Measurements from ENCODE around the gene PAK5.

DNA sequence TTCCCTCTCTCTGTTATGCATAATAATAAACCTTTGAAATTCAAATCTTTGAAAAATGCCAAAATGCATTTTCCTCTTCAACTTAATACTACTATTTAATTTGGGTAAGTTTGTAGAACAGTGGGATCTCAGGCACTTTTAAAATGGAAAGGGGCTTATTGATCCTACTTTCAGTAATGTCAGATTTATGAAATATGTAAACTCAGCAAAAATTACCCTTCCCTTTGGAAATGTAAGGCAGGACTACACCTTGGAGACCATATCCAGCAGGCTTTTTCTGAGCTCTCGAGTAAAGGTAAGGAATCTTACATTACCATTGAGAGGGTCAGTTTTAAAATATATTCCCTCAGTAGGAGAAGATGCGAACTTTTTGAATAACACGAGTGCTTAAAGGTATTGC is 175.5 kb downstream of the PAK5 start:
- no peak for TF ChIP-seq POLR2AphosphoS5 (IDR thresholded peaks at IDR 0.05; ENCODE audit: low read depth, low read length)
- TF ChIP-seq, protein P1, sequence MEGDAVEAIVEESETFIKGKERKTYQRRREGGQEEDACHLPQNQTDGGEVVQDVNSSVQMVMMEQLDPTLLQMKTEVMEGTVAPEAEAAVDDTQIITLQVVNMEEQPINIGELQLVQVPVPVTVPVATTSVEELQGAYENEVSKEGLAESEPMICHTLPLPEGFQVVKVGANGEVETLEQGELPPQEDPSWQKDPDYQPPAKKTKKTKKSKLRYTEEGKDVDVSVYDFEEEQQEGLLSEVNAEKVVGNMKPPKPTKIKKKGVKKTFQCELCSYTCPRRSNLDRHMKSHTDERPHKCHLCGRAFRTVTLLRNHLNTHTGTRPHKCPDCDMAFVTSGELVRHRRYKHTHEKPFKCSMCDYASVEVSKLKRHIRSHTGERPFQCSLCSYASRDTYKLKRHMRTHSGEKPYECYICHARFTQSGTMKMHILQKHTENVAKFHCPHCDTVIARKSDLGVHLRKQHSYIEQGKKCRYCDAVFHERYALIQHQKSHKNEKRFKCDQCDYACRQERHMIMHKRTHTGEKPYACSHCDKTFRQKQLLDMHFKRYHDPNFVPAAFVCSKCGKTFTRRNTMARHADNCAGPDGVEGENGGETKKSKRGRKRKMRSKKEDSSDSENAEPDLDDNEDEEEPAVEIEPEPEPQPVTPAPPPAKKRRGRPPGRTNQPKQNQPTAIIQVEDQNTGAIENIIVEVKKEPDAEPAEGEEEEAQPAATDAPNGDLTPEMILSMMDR (IDR thresholded peaks at IDR 0.05), result no peak
- TF ChIP-seq TCF7L2 (IDR thresholded peaks at IDR 0.05; ENCODE audit: low read depth, low read length), result no peak
- TF ChIP-seq SIN3A (IDR thresholded peaks at IDR 0.05; ENCODE audit: borderline replicate concordance, insufficient read depth, low read depth, low read length), result no peak
- TF ChIP-seq, protein P2, sequence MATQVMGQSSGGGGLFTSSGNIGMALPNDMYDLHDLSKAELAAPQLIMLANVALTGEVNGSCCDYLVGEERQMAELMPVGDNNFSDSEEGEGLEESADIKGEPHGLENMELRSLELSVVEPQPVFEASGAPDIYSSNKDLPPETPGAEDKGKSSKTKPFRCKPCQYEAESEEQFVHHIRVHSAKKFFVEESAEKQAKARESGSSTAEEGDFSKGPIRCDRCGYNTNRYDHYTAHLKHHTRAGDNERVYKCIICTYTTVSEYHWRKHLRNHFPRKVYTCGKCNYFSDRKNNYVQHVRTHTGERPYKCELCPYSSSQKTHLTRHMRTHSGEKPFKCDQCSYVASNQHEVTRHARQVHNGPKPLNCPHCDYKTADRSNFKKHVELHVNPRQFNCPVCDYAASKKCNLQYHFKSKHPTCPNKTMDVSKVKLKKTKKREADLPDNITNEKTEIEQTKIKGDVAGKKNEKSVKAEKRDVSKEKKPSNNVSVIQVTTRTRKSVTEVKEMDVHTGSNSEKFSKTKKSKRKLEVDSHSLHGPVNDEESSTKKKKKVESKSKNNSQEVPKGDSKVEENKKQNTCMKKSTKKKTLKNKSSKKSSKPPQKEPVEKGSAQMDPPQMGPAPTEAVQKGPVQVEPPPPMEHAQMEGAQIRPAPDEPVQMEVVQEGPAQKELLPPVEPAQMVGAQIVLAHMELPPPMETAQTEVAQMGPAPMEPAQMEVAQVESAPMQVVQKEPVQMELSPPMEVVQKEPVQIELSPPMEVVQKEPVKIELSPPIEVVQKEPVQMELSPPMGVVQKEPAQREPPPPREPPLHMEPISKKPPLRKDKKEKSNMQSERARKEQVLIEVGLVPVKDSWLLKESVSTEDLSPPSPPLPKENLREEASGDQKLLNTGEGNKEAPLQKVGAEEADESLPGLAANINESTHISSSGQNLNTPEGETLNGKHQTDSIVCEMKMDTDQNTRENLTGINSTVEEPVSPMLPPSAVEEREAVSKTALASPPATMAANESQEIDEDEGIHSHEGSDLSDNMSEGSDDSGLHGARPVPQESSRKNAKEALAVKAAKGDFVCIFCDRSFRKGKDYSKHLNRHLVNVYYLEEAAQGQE (IDR thresholded peaks at IDR 0.05; ENCODE audit: insufficient read depth in 1 of 2, low read depth in 2 of 2, low read length in 1 of 2), result no peak

Measured in Panc1 (cell line).